A549 (cell line): Measurements from ENCODE around the gene CACNA1I. TPM values are rescaled to one million over a fixed set of nuclear protein-coding genes. Genes with fewer than 3 reads are reported as not detected.

Source experiments
- ATAC-seq, 2 experiments: fragments of 200-7000 bp in 1 of 2; fragments of >200 bp in 1 of 2; cut with Nextera tagmentation in 1 of 2; cut with Tn5 transposase in 1 of 2; 3 replicates each; pipeline versions ENCODE4 v1.8.0 to v1.9.1; 2018 to 2020; ENCODE audit warnings: mild to moderate bottlenecking in 1 of 2, moderate library complexity in 1 of 2
- CTCF ChIA-PET: fragments of 300-600 bp; sonication (Branson Sonifier 250); formaldehyde crosslinking; extraction: SDS; loops from one replicate; lab custom pipeline; 2021; ENCODE audit warnings: antibody characterized with exemption, inconsistent platforms; lab: Yijun Ruan, JAX
- POLR2A ChIA-PET: fragments of 350-600 bp; formaldehyde crosslinking; extraction: SDS; loops from one replicate; lab custom pipeline; 2021; ENCODE audit warnings: antibody characterized with exemption, inconsistent platforms; lab: Yijun Ruan, JAX
- DNase-seq, 2 experiments: peaks; one replicate each; pipeline versions ENCODE4 v3.0.0 to v3.0.0-alpha.2; 2011 to 2016; ENCODE audit warnings: low read depth in 1 of 2, low spot score in 1 of 2
- FAIRE-seq: peaks from 2 replicates; lab custom pipeline; 2011; peaks lifted over from hg19 to GRCh38; lab: Jason Lieb, UNC
- H3K27ac ChIP-seq, 2 experiments: fragments of >200 bp; sonication (Bioruptor Twin); formaldehyde crosslinking; 3 replicates each; pipeline ENCODE4 v1.5.1; 2016 to 2017
- H3K4me1 ChIP-seq: fragments of >200 bp; sonication (Bioruptor Twin); formaldehyde crosslinking; 3 replicates; pipeline ENCODE4 v1.6.1; 2016
- H3K4me2 ChIP-seq: fragments of >200 bp; sonication (Bioruptor Twin); formaldehyde crosslinking; 3 replicates; pipeline ENCODE4 v1.6.1; 2016
- H3K4me3 ChIP-seq: fragments of >200 bp; sonication (Bioruptor Twin); formaldehyde crosslinking; 3 replicates; pipeline ENCODE4 v1.5.1; 2016
- H3K9me3 ChIP-seq: fragments of >200 bp; sonication (Bioruptor Twin); formaldehyde crosslinking; 3 replicates; pipeline ENCODE4 v1.6.1; 2016
- CBX8 ChIP-seq: fragments of 200-600 bp; sonication (generic); IDR thresholded peaks from 2 replicates; pipeline ENCODE4 v1.6.1; 2016
- CHD4 ChIP-seq: fragments of 200-600 bp; sonication (generic); IDR thresholded peaks from 2 replicates; pipeline ENCODE4 v1.6.1; 2016; ENCODE audit warnings: antibody characterized with exemption, mild to moderate bottlenecking, borderline replicate concordance
- EHF ChIP-seq: fragments of 250-450 bp; sonication (Bioruptor Pico); IDR thresholded peaks from 2 replicates; pipeline ENCODE4 v1.5.0; 2020; ENCODE audit warnings: mild to moderate bottlenecking
- ESRRA ChIP-seq: fragments of 150-350 bp; IDR thresholded peaks from 2 replicates; pipeline ENCODE4 v1.6.1; 2014; ENCODE audit warnings: mild to moderate bottlenecking, low read length, borderline replicate concordance
- FOSB ChIP-seq: fragments of 250-450 bp; sonication (Bioruptor Pico); IDR thresholded peaks from 2 replicates; pipeline ENCODE4 v1.5.0; 2020; ENCODE audit warnings: mild to moderate bottlenecking, moderate library complexity
- JUN ChIP-seq, 2 experiments: fragments of >200 bp; sonication (Bioruptor Twin); formaldehyde crosslinking; IDR thresholded peaks; 2 replicates in 1 of 2; 3 replicates in 1 of 2; pipeline ENCODE4 v1.6.1; 2016 to 2017
- MAFK ChIP-seq: fragments of 450-650 bp; IDR thresholded peaks from 2 replicates; pipeline ENCODE4 v1.6.1; 2014; ENCODE audit not compliant: partially characterized antibody
- NPAS2 ChIP-seq: fragments of 250-450 bp; sonication (Bioruptor Pico); IDR thresholded peaks from 2 replicates; pipeline ENCODE4 v1.8.0; 2022; ENCODE audit warnings: mild to moderate bottlenecking, moderate library complexity, borderline replicate concordance
- POLR2A ChIP-seq: IDR thresholded peaks from 2 replicates; pipeline ENCODE4 v1.6.1; 2012; ENCODE audit warnings: mild to moderate bottlenecking, low read length
- RAD21 ChIP-seq, 2 experiments: fragments of >200 bp in 1 of 2; sonication (Bioruptor Twin) in 1 of 2; formaldehyde crosslinking in 1 of 2; IDR thresholded peaks in 1 of 2; conservative IDR thresholded peaks in 1 of 2; 2 replicates in 1 of 2; 3 replicates in 1 of 2; pipeline ENCODE4 v1.6.1; 2012 to 2018; ENCODE audit warnings: inconsistent platforms in 1 of 2
- RARB ChIP-seq: fragments of 250-450 bp; sonication (Bioruptor Pico); IDR thresholded peaks from 2 replicates; pipeline ENCODE4 v1.8.0; 2021; ENCODE audit warnings: mild to moderate bottlenecking, moderate library complexity
- SMC3 ChIP-seq: fragments of >200 bp; sonication (Bioruptor Twin); formaldehyde crosslinking; IDR thresholded peaks from 3 replicates; pipeline ENCODE4 v1.6.1; 2018; ENCODE audit warnings: inconsistent platforms
- ZC3H11A ChIP-seq: fragments of 450-650 bp; IDR thresholded peaks from 2 replicates; pipeline ENCODE4 v1.6.1; 2014; ENCODE audit warnings: antibody characterized with exemption, mild to moderate bottlenecking
- WGBS: methylation state at CpG from one replicate; pipeline ENCODE4 v1.1.6; 2017; ENCODE audit errors: missing lambda C conversion rate; 5-methylcytosine and 5-hydroxymethylcytosine counted together
- polyA plus RNA-seq, 4 experiments: library from polyadenylated mRNA; depleted of rRNA in 3 of 4; stranded (reverse); fragments of >200 nt; fragmentation: RNase III in 1 of 4; extraction: RNeasy Plus Mini Kit Qiagen cat#74134 plus additional on column Dnase treatment in 1 of 4; gene quantifications; 2 replicates in 3 of 4; 3 replicates in 1 of 4; pipeline ENCODE4 v1.2.3, GENCODE V29; 2011 to 2017
- TF ChIP-seq, protein P1 (sequence below): fragments of 200-600 bp; sonication (generic); IDR thresholded peaks from 2 replicates; pipeline ENCODE4 v1.6.1; 2016; ENCODE audit warnings: antibody characterized with exemption, mild to moderate bottlenecking, moderate library complexity
- TF ChIP-seq, protein P2 (sequence below): fragments of >200 bp; sonication (Bioruptor Twin); formaldehyde crosslinking; IDR thresholded peaks from 2 replicates; pipeline ENCODE4 v1.6.1; 2016
- TF ChIP-seq, protein P3 (sequence below): fragments of >200 bp; sonication (Bioruptor Twin); formaldehyde crosslinking; IDR thresholded peaks from 3 replicates; pipeline ENCODE4 v1.5.1; 2016
- TF ChIP-seq, protein P4 (sequence below): IDR thresholded peaks from 2 replicates; pipeline ENCODE4 v1.6.1; 2012

Gene CACNA1I
- polyA plus RNA-seq, 2 of the 4 experiments (the other 2 are of a cell fraction): 0.03 to 0.13 TPM

DNA sequence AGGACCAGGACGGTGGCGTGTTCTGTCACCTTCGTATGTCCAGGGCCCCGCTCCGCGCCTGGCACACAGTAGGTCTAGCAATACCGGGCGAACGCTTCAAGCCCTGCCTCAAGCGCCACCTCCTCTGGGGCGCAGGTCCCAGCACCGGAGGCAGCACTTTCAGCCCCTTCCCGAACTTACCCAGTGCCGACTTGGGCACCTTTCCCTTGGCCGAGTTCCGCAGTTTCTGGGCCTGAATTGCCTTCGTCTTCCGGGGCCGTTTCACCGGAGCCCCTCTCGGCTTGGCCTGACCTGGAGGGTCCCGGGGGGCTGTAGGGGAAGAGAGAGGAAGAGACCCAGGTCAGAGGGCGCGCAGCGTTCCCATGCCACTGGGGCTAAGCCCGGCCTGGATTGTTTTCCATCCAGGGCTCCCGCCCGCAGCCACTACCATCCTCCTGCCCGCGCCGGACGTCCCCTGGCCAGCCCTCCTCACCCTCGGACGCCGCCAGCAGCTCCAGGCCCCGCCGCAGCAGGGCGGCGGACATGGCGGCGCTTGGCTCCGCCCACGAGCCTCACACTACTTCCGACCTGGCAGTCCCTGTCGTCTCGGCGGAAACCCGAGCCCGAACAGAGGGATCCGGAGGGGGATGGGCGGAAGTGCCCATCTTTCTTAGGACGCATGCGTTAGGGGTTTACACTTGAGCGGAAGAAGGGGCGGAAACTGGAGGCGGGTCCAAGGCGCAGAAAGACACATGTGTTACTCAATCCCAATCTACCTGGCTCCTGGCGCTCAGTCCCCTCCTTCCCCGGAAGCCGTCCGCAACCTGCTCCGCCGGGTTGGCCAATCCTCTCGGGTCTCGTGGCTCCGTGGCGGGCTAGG lies 38.1 kb upstream of the CACNA1I start, which contains the start of gene RPS19BP1 (continued):
- TF ChIP-seq, protein P1, sequence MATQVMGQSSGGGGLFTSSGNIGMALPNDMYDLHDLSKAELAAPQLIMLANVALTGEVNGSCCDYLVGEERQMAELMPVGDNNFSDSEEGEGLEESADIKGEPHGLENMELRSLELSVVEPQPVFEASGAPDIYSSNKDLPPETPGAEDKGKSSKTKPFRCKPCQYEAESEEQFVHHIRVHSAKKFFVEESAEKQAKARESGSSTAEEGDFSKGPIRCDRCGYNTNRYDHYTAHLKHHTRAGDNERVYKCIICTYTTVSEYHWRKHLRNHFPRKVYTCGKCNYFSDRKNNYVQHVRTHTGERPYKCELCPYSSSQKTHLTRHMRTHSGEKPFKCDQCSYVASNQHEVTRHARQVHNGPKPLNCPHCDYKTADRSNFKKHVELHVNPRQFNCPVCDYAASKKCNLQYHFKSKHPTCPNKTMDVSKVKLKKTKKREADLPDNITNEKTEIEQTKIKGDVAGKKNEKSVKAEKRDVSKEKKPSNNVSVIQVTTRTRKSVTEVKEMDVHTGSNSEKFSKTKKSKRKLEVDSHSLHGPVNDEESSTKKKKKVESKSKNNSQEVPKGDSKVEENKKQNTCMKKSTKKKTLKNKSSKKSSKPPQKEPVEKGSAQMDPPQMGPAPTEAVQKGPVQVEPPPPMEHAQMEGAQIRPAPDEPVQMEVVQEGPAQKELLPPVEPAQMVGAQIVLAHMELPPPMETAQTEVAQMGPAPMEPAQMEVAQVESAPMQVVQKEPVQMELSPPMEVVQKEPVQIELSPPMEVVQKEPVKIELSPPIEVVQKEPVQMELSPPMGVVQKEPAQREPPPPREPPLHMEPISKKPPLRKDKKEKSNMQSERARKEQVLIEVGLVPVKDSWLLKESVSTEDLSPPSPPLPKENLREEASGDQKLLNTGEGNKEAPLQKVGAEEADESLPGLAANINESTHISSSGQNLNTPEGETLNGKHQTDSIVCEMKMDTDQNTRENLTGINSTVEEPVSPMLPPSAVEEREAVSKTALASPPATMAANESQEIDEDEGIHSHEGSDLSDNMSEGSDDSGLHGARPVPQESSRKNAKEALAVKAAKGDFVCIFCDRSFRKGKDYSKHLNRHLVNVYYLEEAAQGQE: no peak

DNA sequence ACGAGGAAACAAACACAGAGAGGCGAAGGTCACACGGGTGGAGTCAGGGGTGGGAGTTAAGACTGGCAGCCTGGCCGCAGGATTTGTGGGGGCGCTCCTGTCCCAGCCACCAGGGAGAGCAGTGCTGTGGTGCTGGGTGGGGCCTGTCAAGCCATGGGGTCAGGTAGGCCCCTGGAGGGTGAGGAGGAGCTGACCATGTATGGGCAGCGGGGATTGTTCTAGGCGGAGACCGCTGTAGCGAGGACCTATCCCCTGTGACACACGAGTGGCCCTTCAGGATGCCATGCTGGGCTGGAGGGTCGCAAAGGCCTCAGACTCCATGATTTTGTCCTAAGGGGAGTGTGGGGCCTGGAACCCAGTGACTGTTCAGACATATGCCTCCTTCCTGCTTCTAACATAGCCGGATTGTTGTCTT lies 36.5 kb upstream of the CACNA1I start:
- H3K27ac ChIP-seq: peak overlapping the region; percentile 65 to 80; a peak in 5 of 6 replicates
- H3K9me3 ChIP-seq: no peaks in the 10 kb centered on the region
- TF ChIP-seq EHF (CRISPR knock-in tag) (no peak), CHD4 (no peak), CBX8 (no peak), FOSB (CRISPR knock-in tag) (no peak)
- ATAC-seq (no peak), DNase-seq (no peak), FAIRE-seq (no peak)
- H3K4me1 ChIP-seq: peaks cover 25% of the 10 kb centered on the region
- ChIA-PET CTCF (interaction anchor here (0.6 to 37.2 kb wide), 37 partner anchors 10 to 814 kb away, joined by 3 to 899 read pairs (median 4); partner anchors contain the start of gene ATF4), POLR2A (interaction anchor here (0.8 to 1.3 kb wide), 2 partner anchors 503 to 510 kb away, joined by 3 to 8 read pairs; no protein-coding TSS in a partner anchor)
- H3K4me2 ChIP-seq: peak overlapping the region; percentile 80; the same call in 1 of the 3 replicates
- WGBS: 86% methylated on average over 12 of the region's 12 CpGs
- H3K4me3 ChIP-seq: no peak overlapping the region

DNA sequence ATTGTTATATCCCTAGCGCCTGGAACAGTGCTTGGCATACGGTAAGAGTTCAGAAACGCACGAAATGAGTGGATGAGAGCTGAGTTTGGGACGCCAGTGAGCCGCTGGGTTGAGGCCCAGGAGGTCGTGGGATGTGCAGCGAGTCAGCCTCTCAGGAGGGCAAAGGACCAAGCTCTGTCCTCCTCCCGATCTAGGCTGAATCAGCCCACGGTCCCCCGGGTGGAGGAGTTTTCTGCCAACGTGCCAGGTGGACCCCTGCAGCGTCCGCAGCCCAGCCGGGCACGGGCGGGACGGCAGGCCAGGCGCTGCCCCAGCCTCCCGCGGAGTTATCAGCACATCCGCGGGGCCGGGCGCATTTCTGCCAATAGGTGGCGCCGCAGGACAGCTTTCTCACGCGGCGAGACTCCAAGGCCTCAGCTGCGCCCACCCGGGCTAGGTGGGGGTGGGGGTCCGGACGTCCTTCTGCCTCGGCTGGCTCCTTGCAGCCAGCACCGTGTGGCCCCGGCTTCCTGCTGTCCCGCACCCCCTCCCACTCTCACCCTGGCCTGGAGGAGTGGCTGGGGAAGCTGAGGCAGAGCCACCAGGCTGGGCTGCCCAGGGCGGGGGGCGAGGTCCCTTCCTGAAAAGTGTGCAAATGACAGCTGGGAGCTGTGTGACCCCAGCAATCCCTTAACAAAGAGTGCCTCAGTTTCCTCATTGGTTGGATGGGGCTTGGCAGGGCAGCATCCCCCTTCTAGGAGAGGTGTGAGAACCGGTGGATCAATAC lies 35.8 kb upstream of the CACNA1I start:
- Histone ChIP-seq H3K4me1 (peaks cover 20% of the 10 kb centered on the region), H3K27ac (peak overlapping the region; percentile 65 to 80; a peak in 5 of 6 replicates), H3K4me3 (no peak overlapping the region), H3K4me2 (peak overlapping the region; percentile 80), H3K9me3 (no peaks in the 10 kb centered on the region)
- ChIA-PET POLR2A (interaction anchor here (0.8 to 1.3 kb wide), 2 partner anchors 502 to 509 kb away, joined by 3 to 8 read pairs; no protein-coding TSS in a partner anchor), CTCF (interaction anchor here (0.6 to 37.2 kb wide), 48 partner anchors 9 to 813 kb away, joined by 3 to 899 read pairs (median 4); partner anchors contain the start of gene ATF4)
- WGBS: 20% methylated on average over 12 of the region's 41 CpGs
- TF ChIP-seq, protein P2, sequence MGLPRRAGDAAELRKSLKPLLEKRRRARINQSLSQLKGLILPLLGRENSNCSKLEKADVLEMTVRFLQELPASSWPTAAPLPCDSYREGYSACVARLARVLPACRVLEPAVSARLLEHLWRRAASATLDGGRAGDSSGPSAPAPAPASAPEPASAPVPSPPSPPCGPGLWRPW: no peak
- TF ChIP-seq ESRRA: no peak
- TF ChIP-seq, protein P3, sequence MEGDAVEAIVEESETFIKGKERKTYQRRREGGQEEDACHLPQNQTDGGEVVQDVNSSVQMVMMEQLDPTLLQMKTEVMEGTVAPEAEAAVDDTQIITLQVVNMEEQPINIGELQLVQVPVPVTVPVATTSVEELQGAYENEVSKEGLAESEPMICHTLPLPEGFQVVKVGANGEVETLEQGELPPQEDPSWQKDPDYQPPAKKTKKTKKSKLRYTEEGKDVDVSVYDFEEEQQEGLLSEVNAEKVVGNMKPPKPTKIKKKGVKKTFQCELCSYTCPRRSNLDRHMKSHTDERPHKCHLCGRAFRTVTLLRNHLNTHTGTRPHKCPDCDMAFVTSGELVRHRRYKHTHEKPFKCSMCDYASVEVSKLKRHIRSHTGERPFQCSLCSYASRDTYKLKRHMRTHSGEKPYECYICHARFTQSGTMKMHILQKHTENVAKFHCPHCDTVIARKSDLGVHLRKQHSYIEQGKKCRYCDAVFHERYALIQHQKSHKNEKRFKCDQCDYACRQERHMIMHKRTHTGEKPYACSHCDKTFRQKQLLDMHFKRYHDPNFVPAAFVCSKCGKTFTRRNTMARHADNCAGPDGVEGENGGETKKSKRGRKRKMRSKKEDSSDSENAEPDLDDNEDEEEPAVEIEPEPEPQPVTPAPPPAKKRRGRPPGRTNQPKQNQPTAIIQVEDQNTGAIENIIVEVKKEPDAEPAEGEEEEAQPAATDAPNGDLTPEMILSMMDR: peak; percentile 85
- TF ChIP-seq SMC3: peak; percentile 77
- no peak for TF ChIP-seq ZC3H11A
- no peak for TF ChIP-seq MAFK
- TF ChIP-seq POLR2A: no peak
- peak; percentile 85 to 94 for TF ChIP-seq RAD21 (conservative IDR thresholded peaks at IDR 0.05 in 1 of 2, IDR thresholded peaks at IDR 0.05 in 1 of 2)
- no peak for TF ChIP-seq NPAS2 (CRISPR knock-in tag)
- no peak for TF ChIP-seq RARB (CRISPR knock-in tag)
- no peak for TF ChIP-seq JUN (IDR thresholded peaks at IDR 0.05)
- TF ChIP-seq, protein P4, sequence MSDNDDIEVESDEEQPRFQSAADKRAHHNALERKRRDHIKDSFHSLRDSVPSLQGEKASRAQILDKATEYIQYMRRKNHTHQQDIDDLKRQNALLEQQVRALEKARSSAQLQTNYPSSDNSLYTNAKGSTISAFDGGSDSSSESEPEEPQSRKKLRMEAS: no peak
- no peak for TF ChIP-seq EHF (CRISPR knock-in tag)
- DNase-seq: peak; percentile 52 to 62
- ATAC-seq: peak; percentile 51 to 69
- FAIRE-seq: no peak
